SK-N-SH (cell line): ENCODE data around the gene ZDHHC24.
A peak's percentile ranks its signal among the peaks of the same experiment; 100 is the strongest.

Experiments used
- CTCF ChIP-seq: fragments of 200-600 bp; sonication (generic); IDR thresholded peaks from 2 replicates; pipeline ENCODE4 v1.6.1; 2017; ENCODE audit warnings: antibody characterized with exemption, mild to moderate bottlenecking, moderate library complexity
- GABPA ChIP-seq: IDR thresholded peaks from 2 replicates; pipeline ENCODE4 v1.4.0; 2012; ENCODE audit warnings: low read depth, mild to moderate bottlenecking
- POLR2AphosphoS5 ChIP-seq: IDR thresholded peaks from 2 replicates; pipeline ENCODE4 v1.6.1; 2012; ENCODE audit warnings: low read depth, low read length
- SMC3 ChIP-seq: IDR thresholded peaks from 2 replicates; pipeline ENCODE4 v1.6.1; 2012; ENCODE audit warnings: low read depth, low read length, improper control_type of control experiment
- TAF1 ChIP-seq: IDR thresholded peaks from 2 replicates; pipeline ENCODE4 v1.6.1; 2012; ENCODE audit warnings: low read depth, mild to moderate bottlenecking, low read length, moderate library complexity, borderline replicate concordance
- USF1 ChIP-seq: IDR thresholded peaks from 2 replicates; pipeline ENCODE4 v1.4.0; 2012; ENCODE audit warnings: low read depth, borderline replicate concordance

GRCh38 chr11:66478729-66479393 is 67.0 kb downstream of the ZDHHC24 start:
- TF ChIP-seq CTCF, result peak; percentile 91
- TF ChIP-seq SMC3, result peak; percentile 35
- no peak for TF ChIP-seq GABPA
- TF ChIP-seq TAF1, result no peak
- TF ChIP-seq POLR2AphosphoS5, result no peak
- TF ChIP-seq USF1, result no peak
